Measurements from ENCODE around the gene AKT3. TPM values are rescaled to one million over a fixed set of nuclear protein-coding genes. Genes with fewer than 3 reads are reported as not detected.
"Not testable (repeated sequence)": the region's sequence is repeated elsewhere in the genome, so short reads cannot be mapped to it uniquely, and the experiment has no call there.

AKT3 gene
- total and polyA plus RNA-seq, 11 donors: 3.2 to 27.9 (median 16.6) TPM

GRCh38 chr1:243594455-243594854 lies 255.6 kb downstream of the AKT3 start:
- H3K4me1 ChIP-seq: peaks cover 0 to 29% (median 0%) of the 10 kb centered on the region in 12 donors
- 95 to 98% (median 98%) methylated on average over 2 of the region's 2 CpGs for WGBS, 4 donors
- no peaks in the 10 kb centered on the region for H3K27me3 ChIP-seq
- H3K27ac ChIP-seq: no peak overlapping the region
- intact Hi-C loops (cut with DNase I): no loop called here
- ATAC-seq (no peak), DNase-seq (no peak)
- H3K4me3 ChIP-seq: no peak overlapping the region
- peaks cover 0 to 7% (median 0%) of the 10 kb centered on the region in 9 donors for H3K36me3 ChIP-seq
- H3K9me3 ChIP-seq: peaks cover 0 to 27% (median 4%) of the 10 kb centered on the region in 12 donors
- TF ChIP-seq POLR2A (IDR thresholded peaks at IDR 0.05): no peak
- TF ChIP-seq, protein P1, sequence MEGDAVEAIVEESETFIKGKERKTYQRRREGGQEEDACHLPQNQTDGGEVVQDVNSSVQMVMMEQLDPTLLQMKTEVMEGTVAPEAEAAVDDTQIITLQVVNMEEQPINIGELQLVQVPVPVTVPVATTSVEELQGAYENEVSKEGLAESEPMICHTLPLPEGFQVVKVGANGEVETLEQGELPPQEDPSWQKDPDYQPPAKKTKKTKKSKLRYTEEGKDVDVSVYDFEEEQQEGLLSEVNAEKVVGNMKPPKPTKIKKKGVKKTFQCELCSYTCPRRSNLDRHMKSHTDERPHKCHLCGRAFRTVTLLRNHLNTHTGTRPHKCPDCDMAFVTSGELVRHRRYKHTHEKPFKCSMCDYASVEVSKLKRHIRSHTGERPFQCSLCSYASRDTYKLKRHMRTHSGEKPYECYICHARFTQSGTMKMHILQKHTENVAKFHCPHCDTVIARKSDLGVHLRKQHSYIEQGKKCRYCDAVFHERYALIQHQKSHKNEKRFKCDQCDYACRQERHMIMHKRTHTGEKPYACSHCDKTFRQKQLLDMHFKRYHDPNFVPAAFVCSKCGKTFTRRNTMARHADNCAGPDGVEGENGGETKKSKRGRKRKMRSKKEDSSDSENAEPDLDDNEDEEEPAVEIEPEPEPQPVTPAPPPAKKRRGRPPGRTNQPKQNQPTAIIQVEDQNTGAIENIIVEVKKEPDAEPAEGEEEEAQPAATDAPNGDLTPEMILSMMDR (IDR thresholded peaks at IDR 0.05): no peak

GRCh38 chr1:243589286-243589685 lies 260.8 kb downstream of the AKT3 start:
- H3K4me1 ChIP-seq; intact Hi-C loops (cut with DNase I); H3K27ac ChIP-seq; ATAC-seq; H3K36me3 ChIP-seq; H3K27me3 ChIP-seq; DNase-seq; H3K4me3 ChIP-seq: not testable (repeated sequence)
- WGBS, 4 donors: 89 to 96% (median 93%) methylated on average over 3 of the region's 3 CpGs
- peaks cover 0 to 50% (median 18%) of the 10 kb centered on the region in 12 donors for H3K9me3 ChIP-seq

GRCh38 chr1:243587823-243588560 lies 262.1 kb downstream of the AKT3 start:
- peaks cover 0 to 63% (median 22%) of the 10 kb centered on the region in 12 donors for H3K9me3 ChIP-seq
- no peak for TF ChIP-seq POLR2A (IDR thresholded peaks at IDR 0.05)
- TF ChIP-seq, protein P1 (IDR thresholded peaks at IDR 0.05): no peak
- no peaks in the 10 kb centered on the region for H3K27me3 ChIP-seq
- no peaks in the 10 kb centered on the region for H3K4me1 ChIP-seq
- no peak for DNase-seq
- H3K27ac ChIP-seq: no peak overlapping the region
- H3K4me3 ChIP-seq: no peak overlapping the region
- ATAC-seq: no peak
- H3K36me3 ChIP-seq: peaks cover 0 to 7% (median 0%) of the 10 kb centered on the region in 9 donors
- intact Hi-C loops (cut with DNase I): no loop called here
- 93 to 96% (median 95%) methylated on average over 4 of the region's 4 CpGs for WGBS, 4 donors

DNA sequence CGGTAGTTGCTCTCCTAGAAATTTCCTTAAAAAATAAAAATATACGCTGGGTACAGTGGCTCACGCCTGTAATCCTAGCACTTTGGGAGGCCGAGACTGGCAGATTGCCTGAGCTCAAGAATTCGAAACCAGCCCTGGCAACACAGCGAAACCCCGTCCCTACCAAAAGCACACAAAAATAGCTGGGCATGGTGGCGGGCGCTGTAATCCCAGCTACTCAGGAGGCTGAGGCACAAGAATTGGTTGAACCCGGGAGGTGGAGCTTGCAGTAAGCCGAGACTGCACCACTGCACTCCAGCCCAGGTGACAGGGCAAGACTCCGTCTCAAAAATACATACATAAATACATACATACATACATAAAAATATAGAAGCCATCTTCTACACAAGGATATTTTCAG lies 262.8 kb downstream of the AKT3 start:
- 94 to 98% (median 97%) methylated on average over 12 of the region's 12 CpGs for WGBS, 4 donors
- no peak for ATAC-seq
- H3K36me3 ChIP-seq: peaks cover 0 to 7% (median 0%) of the 10 kb centered on the region in 9 donors
- intact Hi-C loops (cut with DNase I): no loop called here
- H3K9me3 ChIP-seq: peaks cover 0 to 70% (median 29%) of the 10 kb centered on the region in 12 donors
- H3K27me3 ChIP-seq: no peaks in the 10 kb centered on the region
- TF ChIP-seq, protein P1 (IDR thresholded peaks at IDR 0.05): no peak
- no peak for TF ChIP-seq POLR2A (IDR thresholded peaks at IDR 0.05)
- no peak overlapping the region for H3K27ac ChIP-seq
- no peak overlapping the region for H3K4me3 ChIP-seq
- H3K4me1 ChIP-seq: no peaks in the 10 kb centered on the region
- no peak for DNase-seq

All from heart left ventricle (tissue), 16 donors.